Raji (cell line): ENCODE results near the gene SMC3.

Source experiments
- POLR2A ChIP-seq: IDR thresholded peaks from 2 replicates; pipeline ENCODE4 v1.6.1; 2011; ENCODE audit warnings: low read depth, low read length, control low read depth; ENCODE audit not compliant: insufficient read depth

The SMC3 gene

DNA sequence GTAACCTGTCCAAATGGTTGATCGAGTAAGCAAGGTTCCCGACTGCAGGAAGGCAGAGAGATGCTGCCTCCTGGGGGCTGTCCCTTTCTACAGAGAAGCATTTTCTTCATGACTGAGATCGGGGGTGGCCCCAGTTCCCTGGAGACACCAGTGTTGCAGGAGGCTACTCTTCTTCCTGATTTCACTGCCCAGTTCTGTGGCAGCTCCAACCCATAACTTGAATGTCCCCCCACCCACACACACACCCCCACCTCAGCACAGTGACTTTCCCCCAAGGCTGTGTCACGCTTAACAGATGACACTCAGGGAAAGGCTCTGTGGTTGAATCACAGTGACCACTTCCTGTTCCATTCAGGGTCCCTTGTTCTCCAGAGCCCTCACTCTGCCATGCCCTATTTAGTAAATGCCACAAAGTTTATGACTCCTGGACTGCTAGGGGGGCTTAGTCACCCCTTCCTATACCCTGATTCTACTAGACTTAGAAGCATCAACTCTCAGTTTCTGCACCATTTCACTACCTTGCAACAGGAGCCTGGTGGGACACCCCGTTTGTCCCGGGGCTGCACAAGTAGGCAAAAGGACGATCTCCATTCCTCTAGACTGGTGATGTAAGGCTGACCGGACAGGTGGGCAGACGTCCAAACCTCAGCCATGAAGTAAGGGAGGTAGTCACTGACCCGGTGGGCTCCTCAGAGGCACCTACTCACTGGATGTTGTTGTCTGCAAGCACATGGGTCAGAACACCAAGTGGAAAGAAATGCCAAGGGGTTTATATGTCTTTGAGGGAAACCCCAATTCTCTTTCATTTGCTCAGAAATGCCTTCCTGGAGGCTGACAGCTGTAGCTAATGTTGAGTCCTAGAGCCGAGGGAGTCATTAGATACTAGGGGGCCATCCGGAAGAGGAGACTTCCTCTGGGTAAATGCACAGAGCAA is 31.3 kb upstream of the SMC3 start:
- TF ChIP-seq POLR2A = no peak

DNA sequence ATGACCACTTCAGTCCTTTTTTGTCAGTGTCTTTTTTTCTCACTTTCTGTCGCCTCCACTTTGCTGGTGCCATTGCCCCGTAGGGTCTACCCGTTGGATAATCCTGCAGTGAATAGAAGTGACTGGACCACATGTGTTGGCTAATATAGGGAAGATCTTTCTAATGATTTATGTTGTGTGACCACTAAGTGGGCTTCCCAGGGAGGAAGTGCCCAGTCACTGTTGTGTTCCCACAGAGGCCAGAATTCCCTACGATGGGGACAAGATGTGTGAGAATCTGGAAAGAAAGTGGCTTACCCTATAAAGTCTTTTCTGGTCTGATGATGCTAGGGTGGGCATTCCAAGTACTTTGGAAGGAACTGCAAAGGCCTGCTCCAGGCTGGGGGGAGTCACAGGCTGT is 28.4 kb upstream of the SMC3 start:
- TF ChIP-seq POLR2A = no peak

DNA sequence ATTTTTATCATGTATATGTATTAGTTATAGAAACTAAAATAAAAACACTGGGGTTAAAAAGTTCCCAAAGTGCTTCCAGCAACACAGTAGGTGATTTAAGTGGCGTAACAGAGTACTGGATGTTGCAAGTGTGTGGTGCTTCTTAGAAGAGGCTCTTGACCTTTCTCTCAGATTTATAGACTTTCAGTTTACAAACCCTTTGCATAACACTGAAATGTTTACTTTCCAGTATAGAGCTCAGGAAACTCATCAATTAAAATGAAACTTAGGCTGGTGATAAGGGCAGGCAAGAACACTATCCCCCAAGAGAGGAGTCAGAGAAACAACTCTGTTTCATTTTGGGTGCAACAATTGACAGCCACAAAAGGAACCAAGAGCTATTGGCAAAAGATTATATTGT is 27.5 kb upstream of the SMC3 start:
- no peak for TF ChIP-seq POLR2A

GRCh38 chr10:110544958-110545537 is 22.4 kb upstream of the SMC3 start:
- TF ChIP-seq POLR2A = no peak

DNA sequence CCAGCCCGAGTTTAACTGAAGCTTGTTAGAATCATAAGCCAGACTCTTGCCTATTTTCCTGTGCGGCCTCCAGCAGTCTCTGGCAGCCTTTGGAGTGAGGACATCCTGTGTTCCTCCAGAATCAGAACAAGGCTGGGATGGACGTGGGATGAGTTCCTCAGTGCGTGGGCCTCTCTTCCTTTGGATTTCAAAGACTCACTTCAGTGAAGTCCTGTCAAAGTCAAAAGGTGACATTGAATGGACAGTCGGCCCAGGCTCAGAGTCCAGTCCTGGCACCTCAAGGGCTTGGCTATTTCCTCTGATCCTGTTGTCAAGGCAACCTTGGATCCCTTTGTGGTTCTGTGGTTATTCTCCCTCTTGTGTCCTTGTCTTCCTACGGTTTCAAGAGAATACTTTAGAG is 21.4 kb upstream of the SMC3 start:
- no peak for TF ChIP-seq POLR2A

- no peak for TF ChIP-seq POLR2A
Measured at GRCh38 chr10:110546499-110547110, 20.9 kb upstream of the SMC3 start.

- no peak for TF ChIP-seq POLR2A
Measured at GRCh38 chr10:110547139-110547761, 20.2 kb upstream of the SMC3 start.

DNA sequence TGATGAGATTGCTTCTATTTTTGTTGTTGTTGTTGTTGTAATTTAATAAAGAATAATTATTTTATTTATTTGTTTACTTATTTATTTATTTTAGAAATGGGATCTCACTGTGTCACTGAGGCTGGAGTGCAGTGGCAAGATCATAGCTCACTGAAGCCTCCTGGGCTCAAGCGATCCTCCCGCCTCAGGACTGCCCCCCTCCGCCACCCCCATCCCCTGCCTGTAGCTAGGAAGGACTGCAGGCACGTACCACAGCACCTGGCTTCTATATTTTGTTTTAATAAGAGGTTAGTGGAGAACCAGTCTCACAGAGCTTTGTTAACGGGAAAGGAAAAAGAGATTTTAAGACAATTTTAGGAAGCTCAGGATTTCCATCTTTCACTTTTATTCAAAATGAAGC is 19.5 kb upstream of the SMC3 start:
- no peak for TF ChIP-seq POLR2A

- no peak for TF ChIP-seq POLR2A
Measured at GRCh38 chr10:110549211-110549610, 18.3 kb upstream of the SMC3 start.

DNA sequence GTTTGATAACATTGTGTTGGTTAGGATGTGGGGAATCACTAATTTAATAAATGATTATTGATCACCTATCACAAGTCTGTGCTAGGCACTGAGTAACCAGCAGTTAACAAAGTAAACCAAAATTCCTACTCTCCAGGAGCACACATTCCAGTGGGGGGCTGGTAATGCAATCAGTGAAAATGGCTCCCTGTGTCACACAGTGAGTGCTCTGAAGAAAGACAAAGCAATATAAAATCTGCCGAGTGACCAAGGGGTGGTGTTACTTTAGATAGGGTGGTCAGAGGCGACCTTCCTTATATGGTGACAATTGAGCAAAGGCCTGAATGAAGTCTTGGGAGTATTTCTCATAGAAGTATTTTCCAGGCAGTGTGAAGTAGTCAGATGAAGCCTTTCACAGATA is 13.6 kb upstream of the SMC3 start:
- TF ChIP-seq POLR2A = no peak

- no peak for TF ChIP-seq POLR2A
Measured at GRCh38 chr10:110556296-110556695, 11.2 kb upstream of the SMC3 start.

DNA sequence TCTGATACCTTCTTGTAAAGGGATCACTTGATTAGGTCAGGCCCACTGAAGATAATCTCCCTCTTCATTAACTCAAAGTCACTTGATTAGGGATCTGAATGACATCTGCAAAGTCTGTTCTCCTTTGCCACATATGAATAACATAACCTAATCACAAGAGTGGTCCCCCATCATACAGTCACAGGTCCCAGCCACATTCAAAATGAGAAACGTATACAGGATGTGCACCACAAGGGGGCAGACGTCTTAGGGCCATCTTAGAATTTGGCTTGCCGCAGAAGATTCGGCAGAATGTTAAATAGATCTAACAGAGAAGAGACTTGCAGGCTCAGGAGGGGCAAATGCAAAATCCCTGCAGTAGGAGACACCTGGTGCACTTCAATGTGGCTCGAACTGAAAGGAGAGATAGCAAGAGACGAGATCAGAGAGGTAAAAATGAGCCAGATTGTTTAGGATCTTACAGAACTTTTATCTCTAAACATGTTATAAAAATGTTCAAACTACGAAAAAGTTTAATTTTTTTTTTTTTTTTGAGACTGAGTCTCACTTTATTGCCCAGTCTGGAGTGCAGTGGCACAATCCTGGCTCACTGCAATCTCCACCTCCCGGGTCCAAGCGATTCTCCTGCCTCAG is 10.4 kb upstream of the SMC3 start:
- TF ChIP-seq POLR2A = no peak

DNA sequence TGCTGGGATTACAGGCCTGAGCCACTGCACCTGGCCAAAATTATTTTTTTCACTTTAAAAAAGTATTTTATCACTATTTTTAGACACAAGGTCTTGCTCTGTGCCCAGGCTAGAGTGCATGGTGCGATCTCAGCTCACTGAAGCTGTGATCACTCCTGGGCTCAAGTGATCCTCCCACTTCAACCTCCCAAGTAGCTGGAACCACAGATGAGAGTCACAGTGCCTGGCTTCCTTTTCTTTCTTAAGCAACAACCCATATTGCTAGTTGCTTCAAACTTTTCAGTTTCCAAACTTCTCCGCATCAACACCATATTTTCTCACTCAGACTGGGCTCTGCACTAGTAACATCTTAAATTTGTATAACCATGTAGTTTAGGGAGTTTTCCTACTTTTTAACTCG is 9.5 kb upstream of the SMC3 start:
- TF ChIP-seq POLR2A = no peak

DNA sequence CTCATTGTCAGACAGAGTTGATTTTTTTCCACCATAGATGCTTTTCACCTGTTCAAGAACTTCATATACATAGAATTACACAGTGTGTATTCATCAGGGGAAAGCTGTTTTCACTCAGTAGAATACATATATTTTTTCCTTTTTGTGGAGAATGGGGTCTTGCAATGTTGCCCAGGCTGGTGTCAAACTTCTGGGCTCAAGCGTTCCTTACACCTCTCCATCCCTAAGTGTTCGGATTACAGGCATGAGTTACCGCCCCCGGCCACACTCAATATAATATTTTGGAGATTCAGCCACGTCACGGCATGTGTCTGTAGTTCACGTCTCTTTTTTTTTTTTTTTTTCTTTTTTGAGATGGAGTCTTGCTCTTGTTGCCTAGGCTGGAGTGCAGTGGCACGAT is 7.5 kb upstream of the SMC3 start:
- no peak for TF ChIP-seq POLR2A

DNA sequence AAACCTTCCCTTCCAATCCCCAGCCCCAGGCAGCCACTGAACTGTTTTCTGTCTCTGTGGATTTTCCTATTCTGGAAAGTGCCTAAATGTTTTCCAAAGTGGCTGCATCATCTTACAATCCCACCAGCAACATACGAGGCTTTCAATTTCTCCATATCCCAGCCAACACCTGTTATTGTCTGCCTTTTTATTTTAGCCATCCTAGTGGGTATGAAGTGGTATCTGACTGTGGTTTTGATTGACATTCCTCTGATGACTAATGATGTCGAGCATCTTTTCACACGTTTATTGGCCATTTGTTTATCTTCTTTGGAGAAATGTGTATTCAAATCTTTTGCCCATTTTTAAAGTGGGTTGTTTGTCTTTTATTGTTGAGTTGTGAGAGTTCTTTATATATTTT is 6.2 kb upstream of the SMC3 start:
- no peak for TF ChIP-seq POLR2A

GRCh38 chr10:110562348-110562747 is 5.1 kb upstream of the SMC3 start:
- no peak for TF ChIP-seq POLR2A

- TF ChIP-seq POLR2A = no peak
Measured at GRCh38 chr10:110563132-110563531, 4.4 kb upstream of the SMC3 start.
